Gastroesophageal sphincter (tissue), 3 donors: ENCODE data around the gene MRPL44.
"Not testable (repeated sequence)": the region's sequence is repeated elsewhere in the genome, so short reads cannot be mapped to it uniquely, and the experiment has no call there.

Experiments
- POLR2A ChIP-seq, 2 donors: fragments of 450-650 bp; IDR thresholded peaks; one replicate each; pipeline ENCODE4 v1.6.1; 2017; ENCODE audit warnings: antibody characterized with exemption in 2 of 2, mild to moderate bottlenecking in 2 of 2, moderate library complexity in 1 of 2
- TF ChIP-seq, protein P1 (sequence below), 4 experiments: fragments of 200-600 bp in 2 of 4; fragments of 450-650 bp in 2 of 4; sonication (generic) in 1 of 4; IDR thresholded peaks; one replicate each; pipeline ENCODE4 v1.5.1; 2017 to 2019; ENCODE audit warnings: antibody characterized with exemption in 4 of 4, mild to moderate bottlenecking in 2 of 4, moderate library complexity in 2 of 4

DNA sequence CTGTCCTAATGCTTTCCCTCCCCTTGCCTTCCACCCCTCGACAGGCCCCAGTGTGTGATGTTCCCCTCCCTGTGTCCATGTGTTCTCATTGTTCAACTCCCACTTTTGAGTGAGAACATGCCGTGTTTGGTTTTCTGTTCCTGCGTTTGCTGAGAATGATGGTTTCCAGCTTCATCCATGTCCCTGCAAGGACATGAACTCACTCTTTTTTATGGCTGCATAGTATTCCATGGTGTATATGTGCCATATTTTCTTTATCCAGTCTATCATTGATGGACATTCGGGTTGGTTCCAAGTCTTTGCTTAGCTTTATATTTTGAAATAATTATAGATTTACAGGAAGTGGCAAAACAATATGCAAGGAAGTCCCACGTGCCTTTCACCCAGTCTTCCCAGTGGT is 43.4 kb downstream of the MRPL44 start:
- TF ChIP-seq POLR2A (IDR thresholded peaks at IDR 0.05), result not testable (repeated sequence)
- TF ChIP-seq, protein P1, sequence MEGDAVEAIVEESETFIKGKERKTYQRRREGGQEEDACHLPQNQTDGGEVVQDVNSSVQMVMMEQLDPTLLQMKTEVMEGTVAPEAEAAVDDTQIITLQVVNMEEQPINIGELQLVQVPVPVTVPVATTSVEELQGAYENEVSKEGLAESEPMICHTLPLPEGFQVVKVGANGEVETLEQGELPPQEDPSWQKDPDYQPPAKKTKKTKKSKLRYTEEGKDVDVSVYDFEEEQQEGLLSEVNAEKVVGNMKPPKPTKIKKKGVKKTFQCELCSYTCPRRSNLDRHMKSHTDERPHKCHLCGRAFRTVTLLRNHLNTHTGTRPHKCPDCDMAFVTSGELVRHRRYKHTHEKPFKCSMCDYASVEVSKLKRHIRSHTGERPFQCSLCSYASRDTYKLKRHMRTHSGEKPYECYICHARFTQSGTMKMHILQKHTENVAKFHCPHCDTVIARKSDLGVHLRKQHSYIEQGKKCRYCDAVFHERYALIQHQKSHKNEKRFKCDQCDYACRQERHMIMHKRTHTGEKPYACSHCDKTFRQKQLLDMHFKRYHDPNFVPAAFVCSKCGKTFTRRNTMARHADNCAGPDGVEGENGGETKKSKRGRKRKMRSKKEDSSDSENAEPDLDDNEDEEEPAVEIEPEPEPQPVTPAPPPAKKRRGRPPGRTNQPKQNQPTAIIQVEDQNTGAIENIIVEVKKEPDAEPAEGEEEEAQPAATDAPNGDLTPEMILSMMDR (IDR thresholded peaks at IDR 0.05), result not testable (repeated sequence)
